SKM-1 treated with dmso at 0.1 percent for 144 hours (cell line): Measurements from ENCODE around the gene CDH23.

ENCODE experiments used
- DNase-seq: peaks from one replicate; lab custom pipeline; 2025; ENCODE audit not compliant: unreplicated experiment; lab: John Stamatoyannopoulos, UW

The CDH23 gene

DNA sequence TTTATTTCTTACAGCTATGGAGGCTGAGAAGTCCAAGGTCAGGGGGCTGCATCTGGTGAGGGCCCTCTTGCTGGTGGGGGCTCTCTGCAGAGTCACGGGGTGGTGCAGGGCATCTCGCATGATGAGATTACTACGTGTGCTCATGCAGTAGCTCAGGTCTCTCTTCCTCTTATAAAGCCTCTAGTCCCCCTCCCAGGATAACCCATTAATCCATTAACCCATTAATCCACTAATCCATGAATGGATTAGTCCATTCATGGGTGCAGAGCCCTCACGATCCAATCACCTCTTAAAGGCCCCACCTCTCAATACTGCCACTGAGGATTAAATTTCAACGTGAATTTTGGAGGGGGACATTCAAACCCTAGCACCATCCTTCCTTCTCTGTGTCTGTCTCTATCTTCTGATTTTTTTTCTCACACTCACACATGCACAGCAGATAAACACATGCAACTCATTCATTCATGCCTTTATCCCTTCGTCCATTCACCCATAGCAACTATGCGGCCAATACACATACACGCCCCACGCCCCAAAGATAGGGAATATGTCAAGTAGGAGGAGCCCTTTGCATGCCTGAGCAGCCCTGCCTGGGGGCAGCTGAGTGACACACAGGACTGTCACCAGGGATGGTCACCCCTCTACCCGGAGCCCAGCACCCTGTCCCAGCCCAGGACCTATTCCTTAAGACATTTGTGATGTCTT is 236.3 kb downstream of the CDH23 start:
- no peak for DNase-seq

DNA sequence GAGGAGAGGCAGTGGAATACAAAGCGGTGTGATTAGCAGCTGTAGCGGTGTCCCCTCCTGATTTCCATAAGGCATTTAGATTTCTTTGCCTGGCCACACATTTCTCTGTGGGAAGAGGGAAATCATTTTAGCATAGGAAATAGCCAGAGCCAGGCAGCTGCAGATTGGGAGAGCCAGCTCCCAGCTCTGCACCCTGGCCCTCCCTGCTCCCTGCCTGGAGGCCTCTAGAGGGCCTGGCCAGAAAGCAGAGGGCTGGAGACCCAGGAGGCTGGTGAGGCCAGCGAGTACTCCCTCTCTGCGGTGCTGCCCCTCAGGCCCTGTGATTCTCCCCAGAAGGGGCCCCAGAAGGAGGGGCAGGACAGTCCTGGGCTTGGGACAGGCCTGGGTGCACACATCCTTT is 237.2 kb downstream of the CDH23 start:
- DNase-seq, result no peak

- no peak for DNase-seq
Measured at GRCh38 chr10:71634531-71635164, 237.9 kb downstream of the CDH23 start.

GRCh38 chr10:71635251-71635866 is 238.6 kb downstream of the CDH23 start:
- no peak for DNase-seq

DNA sequence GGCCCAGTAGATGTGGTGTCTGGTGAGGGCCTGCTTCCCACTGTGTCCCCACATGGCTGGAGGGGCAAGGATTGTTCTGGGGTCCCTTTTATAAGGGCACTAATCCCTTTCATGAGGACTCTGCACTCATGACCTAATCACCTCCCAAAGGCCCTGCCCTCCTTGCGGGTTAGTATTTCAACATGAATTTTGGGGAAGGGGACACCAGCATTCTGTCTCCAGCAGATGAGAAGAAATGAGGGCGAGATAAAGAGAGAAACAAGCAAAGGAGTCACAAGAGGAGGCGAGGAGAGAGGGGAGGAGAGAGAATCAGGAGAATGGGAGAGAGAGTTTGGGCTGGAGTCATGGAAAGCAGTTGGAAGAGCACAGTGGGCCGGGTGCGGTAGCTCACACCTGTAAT is 239.1 kb downstream of the CDH23 start:
- peak; percentile 46 for DNase-seq

DNA sequence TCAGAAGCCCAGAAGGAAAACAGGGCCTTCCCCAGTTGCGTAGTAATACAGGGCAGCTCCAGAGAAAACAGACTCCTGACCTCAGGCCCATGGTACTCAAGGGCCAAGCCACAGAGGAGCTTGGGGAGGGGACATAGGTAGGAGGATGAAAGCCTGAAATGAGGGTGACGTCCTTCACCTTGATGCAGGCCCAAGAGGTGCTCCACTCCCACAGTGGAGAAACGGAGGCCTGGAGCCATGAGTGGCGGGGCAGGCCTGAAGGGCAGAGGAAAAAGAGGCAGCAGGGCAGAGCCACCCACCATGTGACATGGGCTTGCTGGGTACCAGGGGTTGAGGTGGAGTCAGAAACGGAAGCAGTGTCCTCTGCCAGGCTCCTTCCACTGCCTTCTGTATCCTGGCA is 239.9 kb downstream of the CDH23 start:
- DNase-seq, result no peak

- DNase-seq, result no peak
Measured at GRCh38 chr10:71637305-71637704, 240.6 kb downstream of the CDH23 start.

DNA sequence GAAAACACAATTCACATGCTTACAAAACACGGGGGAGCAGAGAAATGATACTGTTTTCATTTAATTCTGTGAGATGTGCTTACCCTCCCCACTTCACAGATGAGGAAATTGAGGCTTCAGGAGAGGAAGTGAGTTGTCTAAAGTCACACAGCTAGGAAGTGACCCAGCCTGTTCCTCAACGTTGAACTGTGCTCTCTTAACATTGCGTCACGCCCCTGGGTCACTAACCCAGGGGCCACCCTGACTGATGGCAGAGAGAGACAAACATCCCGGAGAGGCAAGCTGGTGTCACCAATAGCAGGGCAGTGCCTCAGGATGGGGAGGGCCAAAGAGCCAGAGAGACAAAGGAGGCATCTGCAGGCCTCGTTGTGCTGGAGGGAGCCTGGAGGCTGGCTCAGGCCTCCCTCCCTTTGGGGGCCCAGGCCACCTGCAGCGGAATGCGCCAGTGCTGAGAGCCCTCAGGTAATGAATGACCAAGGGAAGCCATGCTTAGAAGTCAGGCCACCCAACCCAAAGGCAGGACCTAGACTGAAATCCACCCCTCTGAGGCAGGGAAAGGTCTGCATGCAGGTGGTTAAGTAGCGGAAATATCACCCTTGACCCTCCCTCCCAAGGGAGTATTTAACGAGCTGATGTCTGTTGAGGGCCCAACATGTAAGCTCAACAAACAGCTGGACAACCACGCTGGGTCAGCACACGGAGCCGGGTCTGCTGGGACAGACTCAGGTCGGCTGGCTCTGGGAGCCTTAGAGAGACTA is 241.5 kb downstream of the CDH23 start:
- peak; percentile 97 for DNase-seq

GRCh38 chr10:71638822-71639719 is 242.4 kb downstream of the CDH23 start:
- no peak for DNase-seq

- no peak for DNase-seq
Measured at GRCh38 chr10:71640607-71641006, 243.9 kb downstream of the CDH23 start.

DNA sequence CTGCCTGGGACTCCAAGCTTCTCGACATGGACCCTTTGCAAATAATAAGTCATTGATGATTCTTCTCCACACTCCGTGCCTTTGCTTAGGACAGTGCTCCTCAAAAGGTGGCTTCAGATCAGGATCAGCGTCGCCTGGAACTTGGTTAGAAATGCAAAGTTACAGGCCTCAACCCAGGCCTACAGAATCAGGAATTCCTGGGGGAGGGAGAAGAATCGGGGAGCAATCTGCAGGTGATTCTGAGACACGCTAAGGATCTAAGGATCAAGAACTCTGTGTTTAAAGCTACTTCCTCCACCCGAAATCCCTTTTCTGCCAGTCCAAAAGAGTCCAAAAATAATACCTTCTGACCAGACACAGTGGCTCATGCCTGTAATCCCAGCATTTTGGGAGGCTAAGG is 244.7 kb downstream of the CDH23 start:
- DNase-seq, result no peak

GRCh38 chr10:71641986-71642385 is 245.3 kb downstream of the CDH23 start:
- no peak for DNase-seq

DNA sequence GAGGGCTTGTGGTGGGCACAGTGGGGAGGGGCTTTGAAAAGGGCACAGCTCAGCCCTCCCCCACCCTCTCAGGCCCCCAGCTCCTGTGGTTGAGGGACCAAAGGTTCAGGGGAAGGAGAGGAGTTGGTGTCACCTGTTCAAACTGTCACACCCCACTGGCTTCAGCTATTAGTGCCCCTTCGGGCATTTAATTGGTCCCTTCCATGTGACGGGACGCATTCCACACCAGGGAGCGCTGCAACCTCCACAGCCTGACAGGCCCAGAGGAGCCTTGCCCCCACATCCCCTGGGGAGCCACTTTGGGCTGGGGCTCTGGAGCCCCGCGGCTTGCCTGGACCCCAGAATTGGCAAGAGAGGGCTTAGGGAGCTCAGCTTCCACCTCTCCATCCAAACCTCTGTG is 247.2 kb downstream of the CDH23 start:
- no peak for DNase-seq

DNA sequence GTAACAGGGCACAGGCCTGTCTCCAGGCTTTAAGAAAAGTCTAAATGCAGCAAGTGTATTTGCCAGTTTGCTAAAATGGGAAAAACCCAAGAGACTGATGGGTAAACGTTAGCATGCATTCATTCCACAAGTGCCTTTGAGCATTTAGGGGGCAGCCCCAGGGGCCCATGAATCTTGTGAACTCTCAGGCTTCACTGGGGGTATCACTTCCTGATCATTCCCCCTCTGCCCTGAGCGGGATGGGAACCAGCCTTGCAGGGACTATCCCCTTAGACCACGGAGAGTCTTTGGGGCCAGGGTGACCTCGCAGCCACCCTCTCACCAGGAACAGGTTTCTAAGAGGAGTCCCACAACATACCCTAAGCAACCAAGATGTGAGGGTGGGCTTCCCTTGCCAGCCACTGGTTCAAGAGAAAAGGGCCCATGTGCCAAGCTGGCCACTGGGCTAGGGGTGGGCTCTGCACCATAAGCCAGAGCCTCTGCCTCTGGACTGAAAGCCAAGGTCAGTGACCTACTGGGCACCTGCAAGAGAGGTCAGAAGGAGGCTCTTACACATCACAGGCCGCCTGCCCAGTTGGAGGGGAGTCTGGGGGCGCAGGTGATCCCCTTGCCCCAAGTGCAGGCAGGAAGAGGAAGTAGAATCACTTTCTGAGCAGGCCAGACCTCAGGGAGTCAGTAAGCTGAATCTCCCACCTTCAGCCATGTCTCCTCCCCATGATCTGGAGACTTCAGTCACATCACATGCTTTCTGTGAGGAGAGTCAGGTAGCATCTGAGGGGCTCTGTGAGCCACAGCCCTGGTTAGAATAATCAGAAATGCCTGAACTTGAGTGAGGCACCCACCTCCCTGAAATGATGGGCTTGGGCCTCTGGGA is 247.8 kb downstream of the CDH23 start:
- no peak for DNase-seq

DNA sequence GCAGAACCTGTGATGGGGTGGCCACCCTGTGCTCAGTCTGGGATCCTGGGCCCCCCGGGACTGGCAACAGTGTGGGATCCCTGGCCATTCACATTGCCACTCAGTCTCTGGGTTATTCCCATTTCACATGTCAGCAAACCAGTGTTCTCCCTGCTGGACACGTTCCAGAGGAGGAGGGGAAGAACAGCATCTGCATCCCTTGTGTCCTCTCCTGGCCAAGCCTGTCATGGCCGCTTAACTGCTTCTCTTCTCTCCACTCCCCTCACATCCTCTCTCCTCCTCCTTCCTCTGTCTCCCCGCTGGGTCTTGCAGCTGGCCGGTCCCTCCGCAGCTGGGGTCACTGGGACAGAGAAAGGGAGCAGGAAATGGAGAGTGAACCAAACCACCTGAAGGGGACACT is 248.5 kb downstream of the CDH23 start:
- no peak for DNase-seq

GRCh38 chr10:71646037-71646436 is 249.3 kb downstream of the CDH23 start:
- no peak for DNase-seq

DNA sequence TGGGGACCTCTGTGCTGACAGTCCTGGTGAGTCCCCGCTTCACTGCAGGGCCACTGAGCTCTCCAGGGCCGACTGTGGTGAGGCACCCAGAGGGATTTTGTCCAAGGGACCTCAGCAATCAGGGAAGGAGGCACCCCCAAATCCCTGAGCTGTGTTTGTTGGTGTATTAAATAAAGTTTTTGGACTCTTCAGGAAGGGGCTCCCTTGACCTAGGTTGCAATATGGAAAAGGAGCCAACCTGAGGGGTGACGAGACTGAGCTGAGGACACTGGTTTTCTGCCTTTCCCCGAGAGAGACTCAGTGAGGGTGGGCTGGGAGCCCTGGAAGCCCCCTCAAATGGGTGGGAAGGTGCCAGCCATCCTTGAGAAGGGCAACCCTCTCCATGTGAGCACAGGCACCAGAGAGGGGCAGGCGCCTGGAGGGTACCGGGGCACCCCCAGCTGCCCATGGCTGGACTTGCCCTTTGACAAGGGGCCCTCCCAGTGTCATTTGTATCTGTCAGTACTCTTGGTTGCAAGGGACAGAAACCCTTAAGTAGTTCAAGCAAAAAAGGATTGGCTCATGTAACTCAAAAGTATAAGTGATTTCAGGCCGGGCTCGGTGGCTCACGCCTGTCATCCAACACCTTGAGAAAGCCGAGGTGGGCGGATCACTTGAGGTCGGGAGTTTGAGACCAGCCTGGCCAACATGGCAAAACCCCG is 250.0 kb downstream of the CDH23 start:
- no peak for DNase-seq

GRCh38 chr10:71647526-71648253 is 251.0 kb downstream of the CDH23 start:
- no peak for DNase-seq
